Kidney (tissue), 14 donors: ENCODE measurements around the gene CDK5RAP1. TPM values are rescaled to one million over a fixed set of nuclear protein-coding genes. Genes with fewer than 3 reads are reported as not detected.
"Not testable (repeated sequence)": the region's sequence is repeated elsewhere in the genome, so short reads cannot be mapped to it uniquely, and the experiment has no call there.

Experiments
- DNase-seq, 5 donors: peaks; one replicate each; pipeline ENCODE4 v3.0.0-alpha.2; 2013 to 2020
- FAIRE-seq: peaks from 2 replicates; lab custom pipeline; 2012; peaks lifted over from hg19 to GRCh38; lab: Jason Lieb, UNC
- H3K27ac ChIP-seq, 2 donors: one replicate each; pipeline ENCODE4 v1.7.0; 2013; ENCODE audit warnings: low read depth in 2 of 2, low read length in 2 of 2, inconsistent platforms in 1 of 2
- H3K27me3 ChIP-seq: one replicate; pipeline ENCODE4 v1.7.1; 2013; ENCODE audit warnings: low read length, inconsistent platforms; ENCODE audit not compliant: control insufficient read depth, insufficient read depth
- H3K36me3 ChIP-seq, 3 donors: one replicate each; pipeline versions ENCODE4 v1.7.0 to v1.7.1; 2013; ENCODE audit warnings: low read length in 3 of 3, control low read depth in 1 of 3, inconsistent platforms in 1 of 3; ENCODE audit not compliant: insufficient read depth in 3 of 3, control insufficient read depth in 2 of 3
- H3K4me1 ChIP-seq, 3 donors: one replicate each; pipeline versions ENCODE4 v1.7.0 to v1.7.1; 2013; ENCODE audit warnings: low read length in 3 of 3, inconsistent platforms in 1 of 3, low read depth in 1 of 3; ENCODE audit not compliant: control insufficient read depth in 2 of 3, insufficient read depth in 2 of 3
- H3K4me3 ChIP-seq, 3 donors: one replicate each; pipeline versions ENCODE4 v1.7.0 to v1.8.1; 2013; ENCODE audit warnings: low read length in 3 of 3, control low read depth in 1 of 3, inconsistent platforms in 1 of 3
- H3K9ac ChIP-seq, 3 donors: one replicate each; pipeline versions ENCODE4 v1.7.0 to v1.7.1; 2013; ENCODE audit warnings: low read length in 3 of 3, control low read depth in 1 of 3, inconsistent platforms in 1 of 3
- H3K9me3 ChIP-seq, 3 donors: one replicate each; pipeline versions ENCODE4 v1.7.0 to v1.7.1; 2013; ENCODE audit warnings: low read length in 3 of 3, control low read depth in 1 of 3, inconsistent platforms in 1 of 3; ENCODE audit not compliant: control insufficient read depth in 2 of 3, insufficient read depth in 1 of 3
- intact Hi-C: fragments of 100-400 bp; cut with DNase I; formaldehyde crosslinking; loops from one replicate; pipeline ENCODE4 v1.11.1; 2022
- polyA plus RNA-seq: library from polyadenylated mRNA; stranded (reverse); fragments of 350-450 nt; fragmentation: Illumina TruSeq; extraction: RNeasy Lipid Tissue Mini Kit (QIAGEN cat#74804); gene quantifications from one replicate; pipeline ENCODE4 v1.2.3, GENCODE V29; 2014; ENCODE audit warnings: low read depth, low replicate concordance; ENCODE audit not compliant: insufficient read depth
- total RNA-seq: library from RNA; stranded (reverse); fragmentation: NEBNext Ultra II Directional; extraction: Animal tissue kit (Norgen Biotek cat#: 25700); gene quantifications from one replicate; pipeline ENCODE4 v1.2.1, GENCODE V29; 2021
- TF ChIP-seq, protein P1 (sequence below): IDR thresholded peaks from 3 replicates; pipeline ENCODE4 v1.5.1; 2012; ENCODE audit warnings: mild to moderate bottlenecking, moderate library complexity, borderline replicate concordance; ENCODE audit not compliant: insufficient read depth; ENCODE audit errors: extremely low read depth
- donor health status: control.
- donor health status: control.
- donor health status: control.
- donor health status: control.
- donor health status: control.
- donor health status: DM: yes; HTN: yes; CAD: no.
- donor health status: Normal renal cell carcinoma (clear cell type).

CDK5RAP1 gene
- total and polyA plus RNA-seq, 2 donors from 2014 or later: 25.2 to 34.4 TPM

DNA sequence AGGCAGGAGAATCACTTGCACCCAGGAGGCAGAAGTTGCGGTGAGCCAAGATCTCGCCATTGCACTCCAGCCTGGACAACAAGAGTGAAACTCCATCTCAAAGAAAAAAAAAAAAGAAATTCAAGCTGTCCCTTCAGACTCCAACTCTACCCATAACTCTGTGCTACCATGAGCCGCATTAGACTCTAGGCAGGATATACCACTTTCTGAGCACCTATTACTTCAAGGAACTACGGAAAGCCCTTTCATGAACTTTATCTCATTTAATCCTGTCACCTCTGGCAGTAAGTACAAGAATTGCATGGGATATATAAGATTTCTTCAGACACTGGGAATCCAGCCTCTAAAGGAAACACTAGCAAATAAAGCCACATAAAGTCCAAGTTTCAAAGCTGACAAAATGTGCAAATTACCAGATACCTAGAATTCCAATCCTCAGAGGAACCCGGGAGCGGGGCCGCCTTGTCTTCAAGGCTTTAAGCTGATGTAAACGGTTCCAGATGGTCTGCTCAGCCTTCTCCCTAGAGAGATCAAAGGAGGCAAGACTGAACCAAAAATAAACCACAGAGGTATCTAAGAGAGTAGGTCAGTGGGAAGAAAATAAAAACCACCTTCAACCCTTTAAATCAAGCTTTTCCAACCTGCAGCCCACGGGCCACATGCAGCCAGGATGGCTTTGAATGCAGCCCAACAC, 9.4 kb downstream of the CDK5RAP1 start:
- intact Hi-C loops: no loop called here
- H3K36me3 ChIP-seq: peaks cover 5 to 22% (median 19%) of the 10 kb centered on the region in 3 donors
- H3K9me3 ChIP-seq: no peaks in the 10 kb centered on the region
- TF ChIP-seq, protein P1, sequence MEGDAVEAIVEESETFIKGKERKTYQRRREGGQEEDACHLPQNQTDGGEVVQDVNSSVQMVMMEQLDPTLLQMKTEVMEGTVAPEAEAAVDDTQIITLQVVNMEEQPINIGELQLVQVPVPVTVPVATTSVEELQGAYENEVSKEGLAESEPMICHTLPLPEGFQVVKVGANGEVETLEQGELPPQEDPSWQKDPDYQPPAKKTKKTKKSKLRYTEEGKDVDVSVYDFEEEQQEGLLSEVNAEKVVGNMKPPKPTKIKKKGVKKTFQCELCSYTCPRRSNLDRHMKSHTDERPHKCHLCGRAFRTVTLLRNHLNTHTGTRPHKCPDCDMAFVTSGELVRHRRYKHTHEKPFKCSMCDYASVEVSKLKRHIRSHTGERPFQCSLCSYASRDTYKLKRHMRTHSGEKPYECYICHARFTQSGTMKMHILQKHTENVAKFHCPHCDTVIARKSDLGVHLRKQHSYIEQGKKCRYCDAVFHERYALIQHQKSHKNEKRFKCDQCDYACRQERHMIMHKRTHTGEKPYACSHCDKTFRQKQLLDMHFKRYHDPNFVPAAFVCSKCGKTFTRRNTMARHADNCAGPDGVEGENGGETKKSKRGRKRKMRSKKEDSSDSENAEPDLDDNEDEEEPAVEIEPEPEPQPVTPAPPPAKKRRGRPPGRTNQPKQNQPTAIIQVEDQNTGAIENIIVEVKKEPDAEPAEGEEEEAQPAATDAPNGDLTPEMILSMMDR: no peak
- H3K4me1 ChIP-seq: no peaks in the 10 kb centered on the region
- H3K27me3 ChIP-seq: no peaks in the 10 kb centered on the region
- H3K4me3 ChIP-seq: no peak overlapping the region
- no peak for FAIRE-seq
- no peak overlapping the region for H3K9ac ChIP-seq
- DNase-seq: peak in 3 of 5 donors; percentile 13 to 53 (median 38)
- H3K27ac ChIP-seq: no peak overlapping the region

- H3K27ac ChIP-seq, DNase-seq, H3K4me1 ChIP-seq, intact Hi-C loops, H3K4me3 ChIP-seq, H3K27me3 ChIP-seq, H3K9me3 ChIP-seq, FAIRE-seq, H3K9ac ChIP-seq: not testable (repeated sequence)
- peaks cover 3 to 36% (median 21%) of the 10 kb centered on the region in 3 donors for H3K36me3 ChIP-seq
Measured at GRCh38 chr20:33389326-33389725, 12.0 kb downstream of the CDK5RAP1 start.

DNA sequence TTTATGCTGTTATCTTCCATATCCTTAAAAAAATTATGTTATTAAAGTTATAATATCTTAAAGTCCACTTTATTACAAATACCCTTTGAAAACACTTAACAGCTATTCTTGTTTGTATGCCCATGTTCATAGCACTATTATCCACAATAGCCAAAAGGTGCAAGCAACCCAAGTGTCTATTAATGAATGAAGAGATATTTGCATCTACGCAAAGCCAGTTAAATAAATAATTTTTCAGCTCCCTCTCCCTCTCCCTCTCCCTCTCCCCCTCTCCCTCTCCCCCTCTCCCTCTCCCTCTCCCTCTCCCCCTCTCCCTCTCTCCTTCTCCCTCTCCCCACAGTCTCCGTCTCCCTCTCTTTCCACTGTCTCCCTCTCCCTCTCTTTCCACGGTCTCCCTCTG, 13.1 kb downstream of the CDK5RAP1 start:
- Histone ChIP-seq H3K36me3 (peaks cover 3 to 31% (median 16%) of the 10 kb centered on the region in 3 donors), H3K27me3 (no peaks in the 10 kb centered on the region), H3K9ac (no peak overlapping the region), H3K27ac (no peak overlapping the region), H3K4me3 (no peak overlapping the region), H3K4me1 (no peaks in the 10 kb centered on the region), H3K9me3 (no peaks in the 10 kb centered on the region)
- intact Hi-C loops: no loop called here
- FAIRE-seq (no peak), DNase-seq (no peak)
- TF ChIP-seq, protein P1: no peak

- FAIRE-seq (no peak), DNase-seq (no peak)
- H3K27me3 ChIP-seq: no peaks in the 10 kb centered on the region
- intact Hi-C loops: no loop called here
- H3K4me3 ChIP-seq: no peak overlapping the region
- peaks cover 3 to 26% (median 17%) of the 10 kb centered on the region in 3 donors for H3K36me3 ChIP-seq
- H3K4me1 ChIP-seq: no peaks in the 10 kb centered on the region
- TF ChIP-seq, protein P1: no peak
- no peaks in the 10 kb centered on the region for H3K9me3 ChIP-seq
- no peak overlapping the region for H3K27ac ChIP-seq
- H3K9ac ChIP-seq: no peak overlapping the region
Measured at GRCh38 chr20:33387177-33387576, 14.1 kb downstream of the CDK5RAP1 start.
